Measurements from ENCODE around the gene SGMS2. TPM values are rescaled to one million over a fixed set of nuclear protein-coding genes. Genes with fewer than 3 reads are reported as not detected.
A peak's percentile ranks its signal among the peaks of the same experiment; 100 is the strongest.

SGMS2 gene
- total and polyA plus RNA-seq, 11 donors = 2.6 to 117 (median 29.8) TPM

DNA sequence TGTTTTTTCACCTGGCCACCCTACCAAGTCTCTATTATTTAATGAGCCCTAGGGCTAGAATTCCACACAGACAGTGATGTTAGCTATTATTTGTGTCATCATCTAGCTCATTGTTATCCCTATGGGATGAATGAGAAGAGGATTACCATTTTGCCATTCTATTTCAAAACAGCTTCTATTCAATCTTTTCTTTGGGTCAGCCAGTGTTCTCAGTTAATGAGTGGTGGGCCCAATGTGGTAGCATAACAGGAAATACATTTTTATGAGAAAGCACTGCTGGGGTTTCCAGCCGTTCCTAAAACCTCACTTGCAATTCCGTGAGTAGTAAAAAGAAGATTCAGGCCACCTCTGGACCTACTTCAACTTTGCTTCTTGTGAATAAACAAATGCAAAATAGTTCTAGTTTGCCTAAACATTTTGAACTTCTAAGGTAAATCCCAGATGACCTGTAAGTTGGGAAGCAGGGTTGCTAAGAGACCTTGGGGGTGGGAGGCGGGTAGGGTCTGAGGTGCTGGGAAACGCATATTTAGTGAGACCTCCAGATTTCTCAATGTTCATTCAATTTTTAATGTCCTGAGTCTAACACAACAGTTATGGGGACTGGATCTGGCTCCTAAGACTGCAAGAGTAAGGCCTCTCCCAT, 81.8 kb downstream of the SGMS2 start:
- WGBS, 4 donors = 86 to 92% (median 90%) methylated on average over 4 of the region's 4 CpGs
- no peaks in the 10 kb centered on the region for H3K27me3 ChIP-seq
- H3K4me1 ChIP-seq = peaks cover 0 to 4% (median 0%) of the 10 kb centered on the region in 12 donors
- TF ChIP-seq, protein P1, sequence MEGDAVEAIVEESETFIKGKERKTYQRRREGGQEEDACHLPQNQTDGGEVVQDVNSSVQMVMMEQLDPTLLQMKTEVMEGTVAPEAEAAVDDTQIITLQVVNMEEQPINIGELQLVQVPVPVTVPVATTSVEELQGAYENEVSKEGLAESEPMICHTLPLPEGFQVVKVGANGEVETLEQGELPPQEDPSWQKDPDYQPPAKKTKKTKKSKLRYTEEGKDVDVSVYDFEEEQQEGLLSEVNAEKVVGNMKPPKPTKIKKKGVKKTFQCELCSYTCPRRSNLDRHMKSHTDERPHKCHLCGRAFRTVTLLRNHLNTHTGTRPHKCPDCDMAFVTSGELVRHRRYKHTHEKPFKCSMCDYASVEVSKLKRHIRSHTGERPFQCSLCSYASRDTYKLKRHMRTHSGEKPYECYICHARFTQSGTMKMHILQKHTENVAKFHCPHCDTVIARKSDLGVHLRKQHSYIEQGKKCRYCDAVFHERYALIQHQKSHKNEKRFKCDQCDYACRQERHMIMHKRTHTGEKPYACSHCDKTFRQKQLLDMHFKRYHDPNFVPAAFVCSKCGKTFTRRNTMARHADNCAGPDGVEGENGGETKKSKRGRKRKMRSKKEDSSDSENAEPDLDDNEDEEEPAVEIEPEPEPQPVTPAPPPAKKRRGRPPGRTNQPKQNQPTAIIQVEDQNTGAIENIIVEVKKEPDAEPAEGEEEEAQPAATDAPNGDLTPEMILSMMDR (IDR thresholded peaks at IDR 0.05) = no peak
- TF ChIP-seq POLR2A (IDR thresholded peaks at IDR 0.05) = no peak
- no peak for ATAC-seq
- H3K36me3 ChIP-seq = peaks cover 0 to 52% (median 5%) of the 10 kb centered on the region in 9 donors
- no peak overlapping the region for H3K27ac ChIP-seq
- no peak overlapping the region for H3K4me3 ChIP-seq
- DNase-seq = no peak
- H3K9me3 ChIP-seq = no peaks in the 10 kb centered on the region
- intact Hi-C loops (cut with DNase I) = loop anchor here in 1 of 10 donors (10.0 kb wide), 1 partner anchor 82 kb away; the partner anchor contains the start of gene SGMS2

- H3K36me3 ChIP-seq = peaks cover 0 to 48% (median 5%) of the 10 kb centered on the region in 9 donors
- ATAC-seq = no peak
- intact Hi-C loops (cut with DNase I) = loop anchor here in 1 of 10 donors (2.0 to 10.0 kb wide), 2 partner anchors 84 to 144 kb away; partner anchors contain the start of gene SGMS2
These were observed 83.6 kb downstream of the SGMS2 start for GRCh38 chr4:107908377-107908776.

DNA sequence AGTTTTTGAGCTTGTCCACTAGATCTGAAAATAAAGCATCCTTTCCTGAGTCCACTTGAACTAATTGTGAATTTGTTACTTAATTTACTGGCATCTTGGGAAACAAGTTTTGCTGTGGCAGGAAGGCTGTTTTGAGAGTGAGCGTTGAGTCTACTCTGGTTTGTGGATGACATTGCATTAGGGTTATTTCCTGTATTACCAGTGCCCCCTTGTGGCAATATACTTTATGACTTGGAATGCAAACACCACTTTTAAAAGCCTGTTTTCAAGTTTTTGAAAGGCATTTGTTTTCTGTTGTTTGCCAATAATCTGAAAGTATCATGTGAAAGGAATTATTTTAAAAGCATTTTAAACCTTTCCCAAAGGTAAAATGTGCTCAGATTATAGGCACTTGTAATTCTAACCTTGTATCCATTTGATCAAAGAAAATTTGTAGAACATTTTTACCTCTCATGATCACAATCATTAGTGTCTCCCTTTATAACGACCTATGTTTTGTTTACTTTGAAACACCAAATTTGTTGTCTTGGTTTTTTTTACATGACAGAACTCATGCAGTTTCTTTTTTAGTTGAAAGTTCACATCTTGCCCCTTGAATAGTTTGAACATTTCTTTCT, 88.7 kb downstream of the SGMS2 start:
- 12 to 21% (median 14%) methylated on average over 2 of the region's 2 CpGs for WGBS, 4 donors
- no peaks in the 10 kb centered on the region for H3K9me3 ChIP-seq
- intact Hi-C loops (cut with DNase I) = loop anchor here in 9 of 10 donors (1.0 to 5.0 kb wide), 5 partner anchors 86 to 156 kb away; partner anchors contain the start of gene SGMS2 (in 2 of the 9)

More at GRCh38 chr4:107908377-107908776, 83.6 kb downstream of the SGMS2 start:
- DNase-seq = no peak
- TF ChIP-seq POLR2A (IDR thresholded peaks at IDR 0.05) = no peak
- TF ChIP-seq, protein P1 (IDR thresholded peaks at IDR 0.05) = no peak
- H3K4me3 ChIP-seq = no peak overlapping the region
- peaks cover 0 to 3% (median 0%) of the 10 kb centered on the region in 12 donors for H3K4me1 ChIP-seq
- H3K27me3 ChIP-seq = no peaks in the 10 kb centered on the region
- H3K27ac ChIP-seq = no peak overlapping the region
- WGBS, 4 donors = 82 to 86% (median 83%) methylated on average over 7 of the region's 7 CpGs
- no peaks in the 10 kb centered on the region for H3K9me3 ChIP-seq

More for the DNA sequence above, 88.7 kb downstream of the SGMS2 start:
- ATAC-seq = peak in 3 of 4 donors; percentile 73 to 86 (median 77)
- peak in 1 of 5 donors; percentile 44 for DNase-seq
- H3K27me3 ChIP-seq = no peaks in the 10 kb centered on the region
- peaks cover 0 to 3% (median 0%) of the 10 kb centered on the region in 12 donors for H3K4me1 ChIP-seq
- peaks cover 0 to 33% (median 9%) of the 10 kb centered on the region in 9 donors for H3K36me3 ChIP-seq
- H3K27ac ChIP-seq = no peak overlapping the region
- TF ChIP-seq POLR2A (IDR thresholded peaks at IDR 0.05) = no peak
- TF ChIP-seq, protein P1 (IDR thresholded peaks at IDR 0.05) = peak; percentile 62 to 94 (median 80)
- no peak overlapping the region for H3K4me3 ChIP-seq
